ENCODE measurements around the gene RACGAP1.

DNA sequence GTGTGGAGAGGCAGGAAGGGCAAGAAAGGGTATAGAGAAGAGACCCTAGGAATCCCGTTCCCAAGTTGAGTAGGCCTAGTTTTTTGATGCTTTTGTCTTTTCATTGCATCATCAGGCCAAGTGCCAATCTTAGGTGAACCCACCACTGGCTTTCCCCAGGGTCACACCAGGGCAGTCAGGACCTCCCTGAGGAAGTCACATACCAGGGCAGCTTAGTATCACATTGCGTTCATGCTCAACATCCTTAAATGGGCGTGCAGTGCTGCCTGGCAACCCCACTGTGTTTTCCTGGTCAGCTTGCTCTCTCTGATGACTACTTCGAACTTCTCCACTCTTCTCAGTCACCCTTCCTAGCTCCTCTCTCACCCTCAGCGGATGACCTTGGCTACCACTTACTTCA lies 41.1 kb upstream of the RACGAP1 start:
- TF ChIP-seq, protein P1, sequence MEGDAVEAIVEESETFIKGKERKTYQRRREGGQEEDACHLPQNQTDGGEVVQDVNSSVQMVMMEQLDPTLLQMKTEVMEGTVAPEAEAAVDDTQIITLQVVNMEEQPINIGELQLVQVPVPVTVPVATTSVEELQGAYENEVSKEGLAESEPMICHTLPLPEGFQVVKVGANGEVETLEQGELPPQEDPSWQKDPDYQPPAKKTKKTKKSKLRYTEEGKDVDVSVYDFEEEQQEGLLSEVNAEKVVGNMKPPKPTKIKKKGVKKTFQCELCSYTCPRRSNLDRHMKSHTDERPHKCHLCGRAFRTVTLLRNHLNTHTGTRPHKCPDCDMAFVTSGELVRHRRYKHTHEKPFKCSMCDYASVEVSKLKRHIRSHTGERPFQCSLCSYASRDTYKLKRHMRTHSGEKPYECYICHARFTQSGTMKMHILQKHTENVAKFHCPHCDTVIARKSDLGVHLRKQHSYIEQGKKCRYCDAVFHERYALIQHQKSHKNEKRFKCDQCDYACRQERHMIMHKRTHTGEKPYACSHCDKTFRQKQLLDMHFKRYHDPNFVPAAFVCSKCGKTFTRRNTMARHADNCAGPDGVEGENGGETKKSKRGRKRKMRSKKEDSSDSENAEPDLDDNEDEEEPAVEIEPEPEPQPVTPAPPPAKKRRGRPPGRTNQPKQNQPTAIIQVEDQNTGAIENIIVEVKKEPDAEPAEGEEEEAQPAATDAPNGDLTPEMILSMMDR (IDR thresholded peaks at IDR 0.05), result no peak
- TF ChIP-seq POLR2A (IDR thresholded peaks at IDR 0.05), result no peak
